ENCODE data around the gene LAG3. TPM values are rescaled to one million over a fixed set of nuclear protein-coding genes. Genes with fewer than 3 reads are reported as not detected.

The LAG3 gene
- polyA plus RNA-seq, 1 donor (not counting 4 experiments of a cell fraction or from before 2014, with no cell fraction given), result 0.09 TPM

- dilution Hi-C loops (cut with MboI; ENCODE audit: extremely low pct_ligation_motif_present, low sequenced_read_pairs), result no loop called here
These were observed 600 bp upstream of the LAG3 start for GRCh38 chr12:6771509-6772330.

DNA sequence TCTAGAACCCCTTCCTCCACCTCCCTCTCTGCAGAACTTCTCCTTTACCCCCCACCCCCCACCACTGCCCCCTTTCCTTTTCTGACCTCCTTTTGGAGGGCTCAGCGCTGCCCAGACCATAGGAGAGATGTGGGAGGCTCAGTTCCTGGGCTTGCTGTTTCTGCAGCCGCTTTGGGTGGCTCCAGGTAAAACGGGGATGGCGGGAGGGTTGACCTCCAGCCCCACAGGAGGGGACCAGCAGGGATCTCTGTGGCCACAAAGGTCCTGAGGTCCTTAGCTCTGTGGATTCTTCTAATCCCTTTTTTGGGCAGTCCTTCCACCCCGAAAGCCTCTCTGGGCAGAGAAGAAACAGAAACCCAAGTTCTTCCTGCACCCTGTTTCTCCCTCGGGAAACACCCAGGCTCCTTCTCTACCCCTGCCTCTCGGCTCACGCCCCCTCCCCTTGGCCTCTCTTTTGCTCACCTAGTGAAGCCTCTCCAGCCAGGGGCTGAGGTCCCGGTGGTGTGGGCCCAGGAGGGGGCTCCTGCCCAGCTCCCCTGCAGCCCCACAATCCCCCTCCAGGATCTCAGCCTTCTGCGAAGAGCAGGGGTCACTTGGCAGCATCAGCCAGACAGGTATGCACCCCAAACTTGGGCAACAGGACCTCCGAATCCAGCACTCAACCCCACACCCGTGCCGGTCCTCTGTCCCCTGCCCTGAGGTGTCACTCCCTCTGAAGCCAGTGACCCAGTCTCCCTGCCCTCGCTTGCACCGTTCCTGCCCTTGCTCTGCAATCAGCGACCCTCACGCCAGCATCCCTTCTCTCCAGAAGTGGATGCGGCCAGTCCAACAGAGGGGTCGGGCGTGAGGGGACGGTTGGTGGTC, 638 bp downstream of the LAG3 start:
- peaks cover 10% of the 10 kb centered on the region for H3K4me1 ChIP-seq (ENCODE audit: control insufficient read depth, extremely low read depth, insufficient read depth, low read length)
- H3K9me3 ChIP-seq (ENCODE audit: control insufficient read depth, low read depth, low read length), result no peaks in the 10 kb centered on the region
- TF ChIP-seq EZH2 (IDR thresholded peaks at IDR 0.05; ENCODE audit: low read length), result no peak
- TF ChIP-seq, protein P1, sequence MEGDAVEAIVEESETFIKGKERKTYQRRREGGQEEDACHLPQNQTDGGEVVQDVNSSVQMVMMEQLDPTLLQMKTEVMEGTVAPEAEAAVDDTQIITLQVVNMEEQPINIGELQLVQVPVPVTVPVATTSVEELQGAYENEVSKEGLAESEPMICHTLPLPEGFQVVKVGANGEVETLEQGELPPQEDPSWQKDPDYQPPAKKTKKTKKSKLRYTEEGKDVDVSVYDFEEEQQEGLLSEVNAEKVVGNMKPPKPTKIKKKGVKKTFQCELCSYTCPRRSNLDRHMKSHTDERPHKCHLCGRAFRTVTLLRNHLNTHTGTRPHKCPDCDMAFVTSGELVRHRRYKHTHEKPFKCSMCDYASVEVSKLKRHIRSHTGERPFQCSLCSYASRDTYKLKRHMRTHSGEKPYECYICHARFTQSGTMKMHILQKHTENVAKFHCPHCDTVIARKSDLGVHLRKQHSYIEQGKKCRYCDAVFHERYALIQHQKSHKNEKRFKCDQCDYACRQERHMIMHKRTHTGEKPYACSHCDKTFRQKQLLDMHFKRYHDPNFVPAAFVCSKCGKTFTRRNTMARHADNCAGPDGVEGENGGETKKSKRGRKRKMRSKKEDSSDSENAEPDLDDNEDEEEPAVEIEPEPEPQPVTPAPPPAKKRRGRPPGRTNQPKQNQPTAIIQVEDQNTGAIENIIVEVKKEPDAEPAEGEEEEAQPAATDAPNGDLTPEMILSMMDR (optimal IDR thresholded peaks at IDR 0.05 in 1 of 3, IDR thresholded peaks at IDR 0.05 in 1 of 3, conservative IDR thresholded peaks at IDR 0.05 in 1 of 3; ENCODE audit: extremely low read depth in 1 of 3, insufficient read depth in 2 of 3, low read length in 3 of 3), result no peak
- H3K9me1 ChIP-seq (ENCODE audit: control insufficient read depth, extremely low read depth, insufficient read depth, low read length), result no peaks in the 10 kb centered on the region
- H4K20me1 ChIP-seq (ENCODE audit: control insufficient read depth, extremely low read depth, insufficient read depth, low read length), result no peaks in the 10 kb centered on the region
- no peak overlapping the region for H3K27ac ChIP-seq (ENCODE audit: control insufficient read depth, insufficient read depth, low read length)
- H3K4me3 ChIP-seq (ENCODE audit: control insufficient read depth in 2 of 3, extremely low read depth in 1 of 3, insufficient read depth in 2 of 3, low read depth in 1 of 3, low read length in 3 of 3), result no peak overlapping the region
- peaks cover 2% of the 10 kb centered on the region for H3K79me2 ChIP-seq (ENCODE audit: control insufficient read depth, insufficient read depth, low read length)
- FAIRE-seq (no peak), DNase-seq (ENCODE audit: low read depth, low spot score) (no peak)
- no peak overlapping the region for H2AFZ ChIP-seq (ENCODE audit: control insufficient read depth, low read length)
- H3K9ac ChIP-seq (ENCODE audit: control insufficient read depth, extremely low read depth, insufficient read depth, low read length), result no peak overlapping the region
- H3K36me3 ChIP-seq (ENCODE audit: control insufficient read depth in 2 of 2, extremely low read depth in 1 of 2, insufficient read depth in 2 of 2, low read length in 2 of 2), result peaks cover 4 to 7% of the 10 kb centered on the region in 2 experiments
- dilution Hi-C loops (cut with MboI; ENCODE audit: extremely low pct_ligation_motif_present, low sequenced_read_pairs), result no loop called here
- H3K27me3 ChIP-seq (ENCODE audit: control insufficient read depth, extremely low read depth, insufficient read depth, low read length), result peaks cover 34% of the 10 kb centered on the region
- H3K4me2 ChIP-seq (ENCODE audit: control insufficient read depth, extremely low read depth, insufficient read depth, low read depth, low read length), result no peak overlapping the region

More at GRCh38 chr12:6771509-6772330, 600 bp upstream of the LAG3 start:
- peaks cover 4 to 7% of the 10 kb centered on the region in 2 experiments for H3K36me3 ChIP-seq (ENCODE audit: control insufficient read depth in 2 of 2, extremely low read depth in 1 of 2, insufficient read depth in 2 of 2, low read length in 2 of 2)
- peaks cover 22% of the 10 kb centered on the region for H3K27me3 ChIP-seq (ENCODE audit: control insufficient read depth, extremely low read depth, insufficient read depth, low read length)
- no peaks in the 10 kb centered on the region for H3K9me3 ChIP-seq (ENCODE audit: control insufficient read depth, low read depth, low read length)
- DNase-seq (ENCODE audit: low read depth, low spot score) (no peak), FAIRE-seq (no peak)
- no peak overlapping the region for H3K27ac ChIP-seq (ENCODE audit: control insufficient read depth, insufficient read depth, low read length)
- no peak overlapping the region for H2AFZ ChIP-seq (ENCODE audit: control insufficient read depth, low read length)
- no peak overlapping the region for H3K9ac ChIP-seq (ENCODE audit: control insufficient read depth, extremely low read depth, insufficient read depth, low read length)
- peaks cover 11% of the 10 kb centered on the region for H3K79me2 ChIP-seq (ENCODE audit: control insufficient read depth, insufficient read depth, low read length)
- no peak overlapping the region for H3K4me2 ChIP-seq (ENCODE audit: control insufficient read depth, extremely low read depth, insufficient read depth, low read depth, low read length)
- H3K9me1 ChIP-seq (ENCODE audit: control insufficient read depth, extremely low read depth, insufficient read depth, low read length), result no peaks in the 10 kb centered on the region
- no peaks in the 10 kb centered on the region for H4K20me1 ChIP-seq (ENCODE audit: control insufficient read depth, extremely low read depth, insufficient read depth, low read length)
- H3K4me1 ChIP-seq (ENCODE audit: control insufficient read depth, extremely low read depth, insufficient read depth, low read length), result peaks cover 14% of the 10 kb centered on the region
- no peak for TF ChIP-seq EZH2 (IDR thresholded peaks at IDR 0.05; ENCODE audit: low read length)
- TF ChIP-seq, protein P1 (optimal IDR thresholded peaks at IDR 0.05 in 1 of 3, IDR thresholded peaks at IDR 0.05 in 1 of 3, conservative IDR thresholded peaks at IDR 0.05 in 1 of 3; ENCODE audit: extremely low read depth in 1 of 3, insufficient read depth in 2 of 3, low read length in 3 of 3), result no peak
- no peak overlapping the region for H3K4me3 ChIP-seq (ENCODE audit: control insufficient read depth in 2 of 3, extremely low read depth in 1 of 3, insufficient read depth in 2 of 3, low read depth in 1 of 3, low read length in 3 of 3)
